WTC11 (cell line): Measurements from ENCODE around the gene MCMBP. TPM values are rescaled to one million over a fixed set of nuclear protein-coding genes. Genes with fewer than 3 reads are reported as not detected.

Source experiments
- ATAC-seq: fragments of 200-7000 bp; cut with Tn5 transposase; 2 replicates; pipeline ENCODE4 v1.10.0; 2021; ENCODE audit warnings: mild to moderate bottlenecking, moderate library complexity
- CTCF ChIA-PET: fragments of 300-600 bp; sonication (Branson Sonifier 250); formaldehyde crosslinking; loops from one replicate; lab custom pipeline; 2021; ENCODE audit warnings: antibody characterized with exemption; lab: Charles Lee
- POLR2A ChIA-PET: fragments of 350-600 bp; sonication (Branson Sonifier 250); formaldehyde crosslinking; loops from one replicate; lab custom pipeline; 2021; ENCODE audit warnings: antibody characterized with exemption; lab: Charles Lee
- DNase-seq: peaks from one replicate; pipeline ENCODE4 v3.0.0; 2021; ENCODE audit warnings: low spot score
- H3K27ac Mint-ChIP-seq: 2 replicates; pipeline ENCODE4 v1.8.0; 2021; ENCODE audit warnings: mixed read lengths
- H3K27me3 Mint-ChIP-seq: 2 replicates; pipeline ENCODE4 v1.8.0; 2021; ENCODE audit warnings: low read depth, mild to moderate bottlenecking, moderate library complexity, mixed read lengths
- H3K36me3 Mint-ChIP-seq: 2 replicates; pipeline ENCODE4 v1.8.0; 2021; ENCODE audit warnings: mixed read lengths
- H3K4me1 Mint-ChIP-seq: 2 replicates; pipeline ENCODE4 v1.8.0; 2022; ENCODE audit warnings: mixed read lengths
- H3K4me3 Mint-ChIP-seq: 2 replicates; pipeline ENCODE4 v1.8.0; 2021; ENCODE audit warnings: mild to moderate bottlenecking, moderate library complexity, mixed read lengths
- H3K9me3 Mint-ChIP-seq: 2 replicates; pipeline ENCODE4 v1.8.0; 2021; ENCODE audit warnings: mixed read lengths
- JAZF1 ChIP-seq: fragments of 250-450 bp; sonication (Bioruptor Pico); IDR thresholded peaks from 2 replicates; pipeline ENCODE4 v1.9.0; 2021; ENCODE audit warnings: moderate library complexity, mild to moderate bottlenecking, inconsistent platforms
- MYBL2 ChIP-seq: sonication (generic); formaldehyde crosslinking; IDR thresholded peaks from 2 replicates; pipeline ENCODE4 v1.8.1; 2023; ENCODE audit warnings: mild to moderate bottlenecking, moderate library complexity, missing genetic modification reagents
- NFE2L1 ChIP-seq: sonication (generic); formaldehyde crosslinking; IDR thresholded peaks from 2 replicates; pipeline ENCODE4 v1.8.1; 2023; ENCODE audit warnings: missing genetic modification reagents
- NFYB ChIP-seq: sonication (generic); formaldehyde crosslinking; conservative IDR thresholded peaks from 2 replicates; pipeline ENCODE4 v1.8.0; 2022; ENCODE audit warnings: low read depth, missing genetic modification reagents
- PRRX2 ChIP-seq: fragments of 250-450 bp; sonication (Bioruptor Pico); IDR thresholded peaks from 2 replicates; pipeline ENCODE4 v1.8.0; 2021; ENCODE audit warnings: mild to moderate bottlenecking
- TP53 ChIP-seq: sonication (generic); formaldehyde crosslinking; IDR thresholded peaks from 2 replicates; pipeline ENCODE4 v1.8.1; 2023; ENCODE audit warnings: mild to moderate bottlenecking, missing genetic modification reagents
- ZBTB21 ChIP-seq: sonication (generic); formaldehyde crosslinking; IDR thresholded peaks from 2 replicates; pipeline ENCODE4 v1.8.1; 2023; ENCODE audit warnings: mild to moderate bottlenecking, missing genetic modification reagents, borderline replicate concordance
- ZNF138 ChIP-seq: sonication (generic); formaldehyde crosslinking; conservative IDR thresholded peaks from 2 replicates; pipeline ENCODE4 v1.8.1; 2022; ENCODE audit warnings: mild to moderate bottlenecking, moderate library complexity, missing genetic modification reagents
- ZNF232 ChIP-seq: sonication (generic); formaldehyde crosslinking; IDR thresholded peaks from 2 replicates; pipeline ENCODE4 v1.8.0; 2022; ENCODE audit warnings: mild to moderate bottlenecking, missing genetic modification reagents
- ZNF423 ChIP-seq: fragments of 250-450 bp; sonication (Bioruptor Pico); IDR thresholded peaks from 2 replicates; pipeline ENCODE4 v2.1.2; 2022; ENCODE audit warnings: mild to moderate bottlenecking, moderate library complexity
- ZNF425 ChIP-seq: fragments of 250-450 bp; sonication (Bioruptor Pico); conservative IDR thresholded peaks from 2 replicates; pipeline ENCODE4 v1.9.0; 2021; ENCODE audit warnings: mild to moderate bottlenecking
- ZSCAN18 ChIP-seq: fragments of 250-450 bp; sonication (Bioruptor Pico); IDR thresholded peaks from 2 replicates; pipeline ENCODE4 v2.1.2; 2022; ENCODE audit warnings: mild to moderate bottlenecking, moderate library complexity
- total RNA-seq: library from RNA; stranded (reverse); gene quantifications from 3 replicates; pipeline ENCODE4 v1.2.3, GENCODE V29; 2021
- TF ChIP-seq, protein P1 (sequence below): sonication (generic); formaldehyde crosslinking; IDR thresholded peaks from 2 replicates; pipeline ENCODE4 v1.8.0; 2022; ENCODE audit warnings: mild to moderate bottlenecking, missing genetic modification reagents
- TF ChIP-seq, protein P2 (sequence below): fragments of 250-450 bp; sonication (Bioruptor Pico); IDR thresholded peaks from 2 replicates; pipeline ENCODE4 v1.9.0; 2021; ENCODE audit warnings: mild to moderate bottlenecking
- TF ChIP-seq, protein P3 (sequence below): sonication (generic); formaldehyde crosslinking; IDR thresholded peaks from 2 replicates; pipeline ENCODE4 v1.8.1; 2023; ENCODE audit warnings: mild to moderate bottlenecking, missing genetic modification reagents

MCMBP gene
- total RNA-seq, 1 experiment from 2014 or later: 64.7 TPM

DNA sequence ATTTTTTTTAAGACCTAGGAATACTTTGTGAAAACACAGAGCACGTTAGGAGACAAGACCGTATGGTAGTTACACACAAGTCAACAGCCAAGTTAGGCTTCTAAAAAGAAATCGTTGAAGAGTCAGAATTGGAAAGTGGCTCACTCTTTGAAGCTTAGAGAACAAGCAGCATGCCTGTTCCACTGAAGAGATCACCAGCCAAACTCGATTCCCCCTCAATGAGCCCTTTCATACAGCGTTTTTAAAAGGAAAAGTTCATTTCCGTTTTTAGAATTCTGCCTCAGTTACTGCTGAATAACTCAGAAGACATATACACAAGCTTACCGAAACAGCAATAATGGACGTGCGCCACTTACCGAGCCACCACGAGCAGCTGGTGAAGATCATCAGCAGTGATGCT is 41.0 kb downstream of the MCMBP start:
- Mint-ChIP-seq H3K27ac (peak overlapping the region; percentile 13; the same call in 1 of the 2 replicates), H3K9me3 (no peaks in the 10 kb centered on the region), H3K36me3 (peaks cover 78% of the 10 kb centered on the region), H3K27me3 (no peaks in the 10 kb centered on the region), H3K4me3 (no peak overlapping the region), H3K4me1 (no peaks in the 10 kb centered on the region)
- DNase-seq (no peak), ATAC-seq (no peak)
- CTCF ChIA-PET: interaction anchor here (3.3 kb wide), 1 partner anchor 81 kb away, joined by 22 read pairs; no protein-coding TSS in a partner anchor
- POLR2A ChIA-PET: no interaction called here
- TF ChIP-seq ZNF423 (CRISPR knock-in tag): no peak
- no peak for TF ChIP-seq PRRX2 (CRISPR knock-in tag)
- no peak for TF ChIP-seq JAZF1 (CRISPR knock-in tag)
- TF ChIP-seq, protein P1, sequence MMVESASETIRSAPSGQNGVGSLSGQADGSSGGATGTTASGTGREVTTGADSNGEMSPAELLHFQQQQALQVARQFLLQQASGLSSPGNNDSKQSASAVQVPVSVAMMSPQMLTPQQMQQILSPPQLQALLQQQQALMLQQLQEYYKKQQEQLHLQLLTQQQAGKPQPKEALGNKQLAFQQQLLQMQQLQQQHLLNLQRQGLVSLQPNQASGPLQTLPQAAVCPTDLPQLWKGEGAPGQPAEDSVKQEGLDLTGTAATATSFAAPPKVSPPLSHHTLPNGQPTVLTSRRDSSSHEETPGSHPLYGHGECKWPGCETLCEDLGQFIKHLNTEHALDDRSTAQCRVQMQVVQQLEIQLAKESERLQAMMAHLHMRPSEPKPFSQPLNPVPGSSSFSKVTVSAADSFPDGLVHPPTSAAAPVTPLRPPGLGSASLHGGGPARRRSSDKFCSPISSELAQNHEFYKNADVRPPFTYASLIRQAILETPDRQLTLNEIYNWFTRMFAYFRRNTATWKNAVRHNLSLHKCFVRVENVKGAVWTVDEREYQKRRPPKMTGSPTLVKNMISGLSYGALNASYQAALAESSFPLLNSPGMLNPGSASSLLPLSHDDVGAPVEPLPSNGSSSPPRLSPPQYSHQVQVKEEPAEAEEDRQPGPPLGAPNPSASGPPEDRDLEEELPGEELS: no peak
- TF ChIP-seq, protein P2, sequence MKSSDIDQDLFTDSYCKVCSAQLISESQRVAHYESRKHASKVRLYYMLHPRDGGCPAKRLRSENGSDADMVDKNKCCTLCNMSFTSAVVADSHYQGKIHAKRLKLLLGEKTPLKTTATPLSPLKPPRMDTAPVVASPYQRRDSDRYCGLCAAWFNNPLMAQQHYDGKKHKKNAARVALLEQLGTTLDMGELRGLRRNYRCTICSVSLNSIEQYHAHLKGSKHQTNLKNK (CRISPR knock-in tag): no peak
- no peak for TF ChIP-seq ZNF232 (CRISPR knock-in tag)
- TF ChIP-seq MYBL2: no peak

- no peaks in the 10 kb centered on the region for H3K9me3 Mint-ChIP-seq
- no peaks in the 10 kb centered on the region for H3K27me3 Mint-ChIP-seq
- H3K36me3 Mint-ChIP-seq: peaks cover 74% of the 10 kb centered on the region
- no peak for DNase-seq
- TF ChIP-seq ZNF423 (CRISPR knock-in tag) (no peak), ZSCAN18 (CRISPR knock-in tag) (no peak), NFYB (CRISPR knock-in tag) (no peak), MYBL2 (no peak), ZBTB21 (CRISPR knock-in tag) (no peak), ZNF232 (CRISPR knock-in tag) (no peak), TP53 (no peak), ZNF425 (CRISPR knock-in tag) (no peak), NFE2L1 (CRISPR knock-in tag) (no peak), ZNF138 (CRISPR knock-in tag) (no peak)
- TF ChIP-seq, protein P2 (CRISPR knock-in tag): no peak
- TF ChIP-seq, protein P3, sequence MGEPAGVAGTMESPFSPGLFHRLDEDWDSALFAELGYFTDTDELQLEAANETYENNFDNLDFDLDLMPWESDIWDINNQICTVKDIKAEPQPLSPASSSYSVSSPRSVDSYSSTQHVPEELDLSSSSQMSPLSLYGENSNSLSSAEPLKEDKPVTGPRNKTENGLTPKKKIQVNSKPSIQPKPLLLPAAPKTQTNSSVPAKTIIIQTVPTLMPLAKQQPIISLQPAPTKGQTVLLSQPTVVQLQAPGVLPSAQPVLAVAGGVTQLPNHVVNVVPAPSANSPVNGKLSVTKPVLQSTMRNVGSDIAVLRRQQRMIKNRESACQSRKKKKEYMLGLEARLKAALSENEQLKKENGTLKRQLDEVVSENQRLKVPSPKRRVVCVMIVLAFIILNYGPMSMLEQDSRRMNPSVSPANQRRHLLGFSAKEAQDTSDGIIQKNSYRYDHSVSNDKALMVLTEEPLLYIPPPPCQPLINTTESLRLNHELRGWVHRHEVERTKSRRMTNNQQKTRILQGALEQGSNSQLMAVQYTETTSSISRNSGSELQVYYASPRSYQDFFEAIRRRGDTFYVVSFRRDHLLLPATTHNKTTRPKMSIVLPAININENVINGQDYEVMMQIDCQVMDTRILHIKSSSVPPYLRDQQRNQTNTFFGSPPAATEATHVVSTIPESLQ (CRISPR knock-in tag): no peak
- no peaks in the 10 kb centered on the region for H3K4me1 Mint-ChIP-seq
- ATAC-seq: no peak
- no peak overlapping the region for H3K4me3 Mint-ChIP-seq
- CTCF ChIA-PET: interaction anchor here (3.3 kb wide), 1 partner anchor 80 kb away, joined by 22 read pairs; no protein-coding TSS in a partner anchor
- POLR2A ChIA-PET: no interaction called here
- no peak overlapping the region for H3K27ac Mint-ChIP-seq
These were observed 41.8 kb downstream of the MCMBP start for GRCh38 chr10:119830851-119831250.
